K562 (cell line): Measurements from ENCODE around the gene H2BK1. TPM values are rescaled to one million over a fixed set of nuclear protein-coding genes. Genes with fewer than 3 reads are reported as not detected.
A peak's percentile ranks its signal among the peaks of the same experiment; 100 is the strongest.

Source experiments
- KDM5B ChIP-seq: fragments of 200-600 bp; sonication (generic); IDR thresholded peaks from 2 replicates; pipeline ENCODE4 v1.6.1; 2012; ENCODE audit warnings: low read depth, mild to moderate bottlenecking, moderate library complexity, low read length, control low read depth, inconsistent platforms; ENCODE audit not compliant: insufficient replicate concordance
- MTA1 ChIP-seq: fragments of 450-650 bp; IDR thresholded peaks from 2 replicates; pipeline ENCODE4 v1.6.1; 2017; ENCODE audit warnings: borderline replicate concordance
- MYC ChIP-seq, 2 experiments: fragments of 250-450 bp in 1 of 2; sonication (Bioruptor Pico) in 1 of 2; IDR thresholded peaks; 2 replicates each; pipeline versions ENCODE4 v1.5.1 to v1.6.1; 2012 to 2021; ENCODE audit warnings: low read depth in 2 of 2, borderline replicate concordance in 1 of 2, improper control_type of control experiment in 1 of 2, low read length in 1 of 2, mild to moderate bottlenecking in 1 of 2, moderate library complexity in 1 of 2
- SIN3A ChIP-seq, 2 experiments: fragments of 150-350 bp in 1 of 2; IDR thresholded peaks; 2 replicates each; pipeline ENCODE4 v1.6.1; 2011 to 2016; ENCODE audit warnings: borderline replicate concordance in 2 of 2, low read depth in 2 of 2, low read length in 2 of 2, mild to moderate bottlenecking in 2 of 2, moderate library complexity in 2 of 2; ENCODE audit not compliant: control insufficient read depth in 1 of 2
- XRCC5 ChIP-seq: fragments of 200-400 bp; formaldehyde crosslinking; IDR thresholded peaks from 2 replicates; pipeline ENCODE4 v1.6.1; 2017; ENCODE audit warnings: low read depth, mild to moderate bottlenecking, low read length
- ZBED1 ChIP-seq: IDR thresholded peaks from 2 replicates; pipeline ENCODE4 v1.6.1; 2014
- ZC3H11A ChIP-seq: IDR thresholded peaks from 2 replicates; pipeline ENCODE4 v1.6.1; 2012; ENCODE audit warnings: low read depth, low read length, improper control_type of control experiment
- ZFX ChIP-seq: sonication (generic); formaldehyde crosslinking; IDR thresholded peaks from 2 replicates; pipeline ENCODE4 v1.8.0; 2022; ENCODE audit warnings: mild to moderate bottlenecking, missing genetic modification reagents, moderate library complexity
- ZNF408 ChIP-seq: fragments of 250-450 bp; sonication (Bioruptor Pico); IDR thresholded peaks from 2 replicates; pipeline ENCODE4 v1.4.0; 2020; ENCODE audit warnings: low read depth, mild to moderate bottlenecking, moderate library complexity
- ZNF551 ChIP-seq: fragments of 250-450 bp; sonication (Bioruptor Pico); IDR thresholded peaks from 2 replicates; pipeline ENCODE4 v1.5.0; 2021; ENCODE audit warnings: mild to moderate bottlenecking, moderate library complexity
- polyA plus RNA-seq, 8 experiments: library from polyadenylated mRNA; depleted of rRNA in 4 of 8; stranded (reverse) in 5 of 8; unstranded in 3 of 8; fragments of >200 nt; fragmentation: Nextera tagmentation in 2 of 8; fragmentation: Illumina TruSeq in 1 of 8; extraction: Ambion mirVana in 2 of 8; extraction: Trizol in 1 of 8; gene quantifications; 2 replicates each; pipeline versions ENCODE4 v1.2.1 to v1.2.3, GENCODE V29; 2011 to 2014; ENCODE audit warnings: inconsistent platforms in 1 of 8, missing spikeins in 1 of 8
- total RNA-seq, 7 experiments: library from RNA; depleted of rRNA in 6 of 7; stranded (reverse); fragments of >200 nt in 6 of 7; fragmentation: Illumina TruSeq in 2 of 7; extraction: Trizol in 2 of 7; gene quantifications; 2 replicates each; pipeline versions ENCODE4 v1.2.1 to v1.2.3, GENCODE V29; 2011 to 2021; ENCODE audit warnings: low replicate concordance in 1 of 7
- TF ChIP-seq, protein P1 (sequence below): sonication (generic); formaldehyde crosslinking; IDR thresholded peaks from 2 replicates; pipeline ENCODE4 v1.8.0; 2022; ENCODE audit warnings: mild to moderate bottlenecking, low read depth, missing genetic modification reagents

H2BK1 gene
- total and polyA plus RNA-seq, 9 of the 15 experiments (the other 6 are each of a cell fraction or from before 2014, with no cell fraction given): not detected

DNA sequence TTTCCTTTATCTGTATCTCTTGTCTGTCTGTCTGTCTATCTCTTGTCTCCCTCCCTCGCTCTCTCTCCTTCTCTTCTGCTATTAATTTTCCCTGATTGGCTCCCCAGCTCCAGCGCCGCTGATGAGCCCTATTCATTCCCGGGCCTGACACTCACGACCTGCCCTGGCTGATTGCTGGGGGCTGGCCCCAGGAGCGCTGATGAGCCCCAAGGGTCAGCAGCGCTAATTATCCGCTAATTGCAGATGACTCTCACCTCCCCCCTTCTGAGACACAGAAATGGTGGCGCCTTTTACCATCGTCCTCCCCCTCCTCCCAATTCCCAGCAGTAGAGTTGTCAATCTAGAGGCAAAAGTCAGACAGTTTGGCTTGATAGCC, 41.5 kb downstream of the H2BK1 start (continued):
- TF ChIP-seq ZNF408 (CRISPR knock-in tag): peak; percentile 14; the same call in 1 of the 2 replicates
- no peak for TF ChIP-seq ZNF551 (CRISPR knock-in tag)
- TF ChIP-seq XRCC5: no peak
- TF ChIP-seq MTA1: 0 out of 2 replicates have a peak, but pooled peaks have one; percentile 1
- TF ChIP-seq SIN3A (IDR thresholded peaks at IDR 0.05; ENCODE audit: borderline replicate concordance in 2 of 2, control insufficient read depth in 1 of 2, low read depth in 2 of 2, low read length in 2 of 2): no peak
- TF ChIP-seq ZFX: no peak
- no peak for TF ChIP-seq ZC3H11A
- TF ChIP-seq KDM5B: no peak
- TF ChIP-seq ZBED1: no peak
- TF ChIP-seq, protein P1, sequence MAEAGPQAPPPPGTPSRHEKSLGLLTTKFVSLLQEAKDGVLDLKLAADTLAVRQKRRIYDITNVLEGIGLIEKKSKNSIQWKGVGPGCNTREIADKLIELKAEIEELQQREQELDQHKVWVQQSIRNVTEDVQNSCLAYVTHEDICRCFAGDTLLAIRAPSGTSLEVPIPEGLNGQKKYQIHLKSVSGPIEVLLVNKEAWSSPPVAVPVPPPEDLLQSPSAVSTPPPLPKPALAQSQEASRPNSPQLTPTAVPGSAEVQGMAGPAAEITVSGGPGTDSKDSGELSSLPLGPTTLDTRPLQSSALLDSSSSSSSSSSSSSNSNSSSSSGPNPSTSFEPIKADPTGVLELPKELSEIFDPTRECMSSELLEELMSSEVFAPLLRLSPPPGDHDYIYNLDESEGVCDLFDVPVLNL (CRISPR knock-in tag): no peak
- no peak for TF ChIP-seq MYC (IDR thresholded peaks at IDR 0.05; ENCODE audit: low read depth, low read length)
- no peak for TF ChIP-seq MYC (CRISPR knock-in tag; IDR thresholded peaks at IDR 0.05; ENCODE audit: borderline replicate concordance, low read depth)
